C4-2B (cell line): ENCODE results near the gene ATOSB.
A peak's percentile ranks its signal among the peaks of the same experiment; 100 is the strongest.

Source experiments
- H3K27ac ChIP-seq: fragments of 450-650 bp; 2 replicates; pipeline ENCODE4 v1.5.1; 2017
- ZFX ChIP-seq: fragments of 450-650 bp; IDR thresholded peaks from 2 replicates; pipeline ENCODE4 v1.6.1; 2017
- TF ChIP-seq, protein P1 (sequence below): fragments of 450-650 bp; conservative IDR thresholded peaks from 2 replicates; pipeline ENCODE4 v1.5.1; 2017; ENCODE audit warnings: mild to moderate bottlenecking

ATOSB gene

DNA sequence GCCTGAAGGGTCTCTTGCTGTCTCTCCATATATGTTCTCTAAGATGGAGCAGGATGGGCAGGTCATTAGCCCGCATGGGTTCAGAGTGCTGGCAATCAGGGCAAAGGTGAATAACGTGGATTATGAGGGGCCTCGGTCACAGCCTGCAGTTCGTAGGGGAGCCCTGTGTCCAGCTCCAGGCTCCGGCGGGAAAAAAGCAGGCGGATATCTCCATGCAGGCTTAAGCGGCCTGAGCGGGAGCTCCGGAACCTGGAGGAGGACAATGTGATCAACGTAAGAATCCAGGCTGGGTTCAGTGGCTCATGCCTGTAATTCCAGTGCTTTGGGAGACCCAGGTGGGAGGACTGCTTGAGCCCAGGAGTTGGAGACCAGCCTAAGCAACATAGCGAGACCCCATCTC lies 10.5 kb downstream of the ATOSB start:
- TF ChIP-seq, protein P1, sequence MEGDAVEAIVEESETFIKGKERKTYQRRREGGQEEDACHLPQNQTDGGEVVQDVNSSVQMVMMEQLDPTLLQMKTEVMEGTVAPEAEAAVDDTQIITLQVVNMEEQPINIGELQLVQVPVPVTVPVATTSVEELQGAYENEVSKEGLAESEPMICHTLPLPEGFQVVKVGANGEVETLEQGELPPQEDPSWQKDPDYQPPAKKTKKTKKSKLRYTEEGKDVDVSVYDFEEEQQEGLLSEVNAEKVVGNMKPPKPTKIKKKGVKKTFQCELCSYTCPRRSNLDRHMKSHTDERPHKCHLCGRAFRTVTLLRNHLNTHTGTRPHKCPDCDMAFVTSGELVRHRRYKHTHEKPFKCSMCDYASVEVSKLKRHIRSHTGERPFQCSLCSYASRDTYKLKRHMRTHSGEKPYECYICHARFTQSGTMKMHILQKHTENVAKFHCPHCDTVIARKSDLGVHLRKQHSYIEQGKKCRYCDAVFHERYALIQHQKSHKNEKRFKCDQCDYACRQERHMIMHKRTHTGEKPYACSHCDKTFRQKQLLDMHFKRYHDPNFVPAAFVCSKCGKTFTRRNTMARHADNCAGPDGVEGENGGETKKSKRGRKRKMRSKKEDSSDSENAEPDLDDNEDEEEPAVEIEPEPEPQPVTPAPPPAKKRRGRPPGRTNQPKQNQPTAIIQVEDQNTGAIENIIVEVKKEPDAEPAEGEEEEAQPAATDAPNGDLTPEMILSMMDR, result no peak
- no peak for TF ChIP-seq ZFX
- H3K27ac ChIP-seq, result no peak overlapping the region

DNA sequence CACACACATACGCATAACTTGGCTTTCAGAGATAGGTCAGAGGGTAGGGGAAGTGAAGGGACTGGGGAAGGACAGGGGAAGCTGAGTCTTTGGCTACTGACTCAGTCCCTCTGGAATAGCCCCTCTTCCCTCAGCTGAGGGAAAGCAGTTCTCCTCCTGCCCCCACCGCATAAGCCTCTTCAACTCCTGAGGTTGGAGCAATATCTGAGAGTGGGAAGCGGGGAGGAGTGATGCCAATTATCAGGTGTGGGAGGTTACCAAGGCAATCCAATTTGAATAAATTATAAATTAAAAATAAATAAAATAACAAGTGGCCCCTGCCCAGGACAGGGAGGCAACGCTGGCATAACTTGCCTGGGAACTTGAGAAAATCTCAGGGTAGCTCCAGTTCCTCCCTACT lies 11.1 kb downstream of the ATOSB start:
- H3K27ac ChIP-seq, result no peak overlapping the region
- no peak for TF ChIP-seq ZFX
- TF ChIP-seq, protein P1, result no peak

DNA sequence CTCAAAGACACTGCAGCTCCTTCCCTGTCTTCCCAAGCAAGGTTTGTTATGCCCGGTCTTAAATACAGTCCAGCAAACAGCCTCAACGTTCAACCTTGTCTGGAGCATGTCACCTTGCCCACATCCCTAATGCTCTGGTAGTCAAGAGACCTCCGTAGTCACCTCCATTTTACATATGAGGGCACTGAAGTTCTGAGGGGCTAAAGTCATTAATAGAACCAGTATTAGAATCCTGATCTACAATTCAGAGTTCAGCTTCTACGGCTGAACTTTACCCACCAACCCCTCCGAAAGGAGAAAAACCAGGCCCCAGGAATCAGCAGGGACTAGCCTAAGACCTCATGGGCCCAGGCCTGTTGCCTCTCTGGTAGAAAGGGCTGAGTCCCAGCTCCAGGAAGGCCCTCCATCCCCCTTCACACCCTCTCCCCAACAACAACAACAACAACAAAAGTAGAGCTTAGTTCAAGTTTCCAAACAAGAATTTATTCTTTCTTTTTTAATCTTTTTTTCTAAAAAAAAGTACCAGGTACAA lies 11.9 kb downstream of the ATOSB start:
- TF ChIP-seq, protein P1, result no peak
- peak overlapping the region; percentile 85 for H3K27ac ChIP-seq

DNA sequence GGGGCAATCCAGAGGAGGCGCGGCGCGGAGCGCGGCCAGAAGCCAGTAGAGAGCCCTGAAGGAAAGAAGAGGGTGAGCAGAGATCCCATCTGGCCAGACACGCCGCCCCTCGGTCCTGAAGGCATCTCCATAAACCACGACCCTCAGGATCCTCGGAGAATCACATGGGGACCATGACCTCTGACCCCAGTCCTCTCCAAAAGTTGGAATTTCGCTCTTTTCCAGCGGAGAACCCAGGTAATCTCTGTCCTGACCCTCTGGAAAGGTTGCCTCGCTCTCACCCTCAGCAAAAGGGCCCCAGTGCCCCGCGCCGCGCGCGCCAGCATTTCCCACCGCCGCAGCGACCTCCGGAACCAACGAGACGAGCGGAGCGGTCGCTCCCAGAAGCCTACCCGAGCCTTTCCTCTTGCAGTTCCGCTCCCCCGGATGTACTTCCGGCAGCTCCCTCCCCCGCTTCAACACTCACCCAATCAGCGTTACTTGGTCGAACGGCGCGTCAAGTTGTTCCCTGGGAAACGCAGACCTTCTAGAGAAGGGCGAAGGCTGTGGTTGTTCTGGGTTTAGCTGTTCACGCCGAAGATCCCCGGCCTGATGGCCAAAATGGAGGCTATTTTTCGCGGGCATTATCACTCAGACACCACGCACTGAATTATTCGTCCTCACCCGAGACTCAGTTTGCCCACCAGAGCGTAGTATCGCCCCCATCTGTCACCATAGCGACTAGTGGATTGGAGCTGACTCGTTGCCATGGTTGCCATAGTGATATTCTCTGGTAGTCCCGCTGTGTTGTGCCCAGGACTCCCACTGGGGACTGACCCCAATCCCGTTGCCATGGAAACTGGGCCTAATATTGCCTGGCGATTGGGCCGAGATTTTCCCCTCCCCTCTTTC lies 12.6 kb downstream of the ATOSB start, which contains the start of gene STOML2:
STOML2 (minus strand) TSS at position 363 of the 891 bp plus-strand sequence; CDS start at position 326, 37 bp downstream.
- TF ChIP-seq ZFX, result peak; percentile 71; the same call in 1 of the 2 replicates
- TF ChIP-seq, protein P1, result no peak
- H3K27ac ChIP-seq, result peak within 1 kb of the TSS; percentile 85

DNA sequence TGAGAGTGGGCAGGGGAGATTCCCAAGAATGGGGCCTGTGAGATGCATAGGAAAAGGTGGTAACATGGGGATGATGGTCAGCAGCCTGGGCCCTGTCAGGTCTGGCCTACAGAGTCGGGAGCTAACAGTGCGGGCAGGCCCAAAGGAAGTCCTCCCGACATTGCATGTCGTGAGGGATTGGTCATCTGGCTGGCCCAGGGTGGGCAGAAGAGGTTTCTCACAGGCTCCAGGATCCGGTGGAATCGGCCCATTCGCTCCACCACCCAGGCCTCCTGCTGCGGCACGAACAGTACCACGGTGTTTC lies 13.2 kb downstream of the ATOSB start:
- TF ChIP-seq, protein P1, result no peak
- TF ChIP-seq ZFX, result peak; percentile 88; the same call in 1 of the 2 replicates
- H3K27ac ChIP-seq, result peak overlapping the region; percentile 85

DNA sequence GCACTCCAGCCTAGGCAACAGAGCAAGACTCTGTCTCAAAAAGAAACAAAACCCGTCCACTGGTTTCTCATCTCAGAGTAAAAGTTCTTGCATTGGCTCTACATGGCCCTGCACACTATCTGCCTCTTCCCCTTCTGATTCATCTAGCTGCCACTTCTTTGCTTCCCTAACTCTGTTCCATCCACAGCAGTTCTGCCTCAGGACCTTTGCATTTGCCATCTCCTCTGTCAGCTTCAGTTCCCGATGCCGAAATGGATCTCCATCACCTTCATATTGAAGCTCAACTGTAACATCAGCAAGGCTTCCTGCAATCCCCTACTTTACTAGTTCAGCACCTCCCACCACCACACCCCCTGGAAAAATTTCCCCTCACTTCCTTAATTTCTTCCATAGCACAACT lies 18.1 kb downstream of the ATOSB start:
- H3K27ac ChIP-seq, result no peak overlapping the region

More for the DNA sequence above, 18.1 kb downstream of the ATOSB start:
- TF ChIP-seq, protein P1, result no peak
- TF ChIP-seq ZFX, result no peak
